Neuronal stem cell (in vitro differentiated cells): ENCODE results near the gene LCN10. TPM values are rescaled to one million over a fixed set of nuclear protein-coding genes. Genes with fewer than 3 reads are reported as not detected.

Experiments
- DNase-seq: peaks from one replicate; pipeline ENCODE4 v3.0.0-alpha.2; 2013; ENCODE audit warnings: low spot score
- H2AFZ ChIP-seq: one replicate; pipeline ENCODE4 v1.6.1; 2013; ENCODE audit warnings: mild to moderate bottlenecking, low read length, inconsistent platforms
- H2AK5ac ChIP-seq: 2 replicates; pipeline ENCODE4 v1.6.1; 2013; ENCODE audit warnings: low read depth, mild to moderate bottlenecking, inconsistent platforms, low read length, moderate library complexity, mixed read lengths
- H2BK120ac ChIP-seq: 2 replicates; pipeline ENCODE4 v1.6.1; 2013; ENCODE audit warnings: low read depth, mild to moderate bottlenecking, inconsistent platforms, low read length, moderate library complexity, mixed read lengths
- H2BK12ac ChIP-seq: one replicate; pipeline ENCODE4 v1.6.1; 2013; ENCODE audit warnings: low read length, inconsistent platforms
- H2BK15ac ChIP-seq: 2 replicates; pipeline ENCODE4 v1.6.1; 2013; ENCODE audit warnings: mild to moderate bottlenecking, low read length, inconsistent platforms, mixed read lengths
- H2BK5ac ChIP-seq: one replicate; pipeline ENCODE4 v1.6.1; 2013; ENCODE audit warnings: inconsistent platforms, mild to moderate bottlenecking, low read length, moderate library complexity
- H3K14ac ChIP-seq: one replicate; pipeline ENCODE4 v1.6.1; 2013; ENCODE audit warnings: low read length, inconsistent platforms
- H3K18ac ChIP-seq: 2 replicates; pipeline ENCODE4 v1.6.1; 2013; ENCODE audit warnings: low read length, inconsistent platforms
- H3K23ac ChIP-seq: 2 replicates; pipeline ENCODE4 v1.6.1; 2013; ENCODE audit warnings: low read depth, mild to moderate bottlenecking, mixed read lengths, low read length, inconsistent platforms; ENCODE audit not compliant: poor library complexity
- H3K27ac ChIP-seq: replicated peaks from 3 replicates; pipeline ENCODE4 v1.5.1; 2013; ENCODE audit warnings: low read length, inconsistent platforms
- H3K27me3 ChIP-seq, 3 experiments: 2 replicates each; pipeline ENCODE4 v1.6.1; 2013; ENCODE audit warnings: low read length in 3 of 3, mild to moderate bottlenecking in 2 of 3, inconsistent platforms in 1 of 3, low read depth in 1 of 3, mixed read lengths in 1 of 3, moderate library complexity in 1 of 3; ENCODE audit not compliant: control insufficient read depth in 3 of 3, insufficient read depth in 3 of 3
- H3K36me3 ChIP-seq, 2 donors: replicated peaks in 1 of 2; 2 replicates each; pipeline ENCODE4 v1.6.1; 2013; ENCODE audit warnings: low read length in 2 of 2; ENCODE audit not compliant: control insufficient read depth in 2 of 2, insufficient read depth in 2 of 2
- H3K4ac ChIP-seq: 2 replicates; pipeline ENCODE4 v1.6.1; 2013; ENCODE audit warnings: inconsistent platforms, mild to moderate bottlenecking, low read length, moderate library complexity
- H3K4me1 ChIP-seq, 2 donors: 1 replicate in 1 of 2; 2 replicates in 1 of 2; pipeline ENCODE4 v1.6.1; 2013; ENCODE audit warnings: low read length in 2 of 2, low read depth in 1 of 2; ENCODE audit not compliant: control insufficient read depth in 2 of 2, insufficient read depth in 1 of 2
- H3K4me2 ChIP-seq: one replicate; pipeline ENCODE4 v1.6.1; 2013; ENCODE audit warnings: mild to moderate bottlenecking, low read length, inconsistent platforms; ENCODE audit not compliant: insufficient read depth, poor library complexity, severe bottlenecking
- H3K4me3 ChIP-seq, 2 donors: 2 replicates each; pipeline ENCODE4 v1.5.1; 2013; ENCODE audit warnings: low read length in 2 of 2, mild to moderate bottlenecking in 2 of 2, inconsistent platforms in 1 of 2, moderate library complexity in 1 of 2
- H3K79me1 ChIP-seq: one replicate; pipeline ENCODE4 v1.6.1; 2013; ENCODE audit warnings: low read depth, mild to moderate bottlenecking, inconsistent platforms, low read length, moderate library complexity
- H3K9ac ChIP-seq: one replicate; pipeline ENCODE4 v1.6.1; 2013; ENCODE audit warnings: mild to moderate bottlenecking, low read depth, low read length, inconsistent platforms; ENCODE audit not compliant: poor library complexity
- H3K9me3 ChIP-seq, 2 donors: replicated peaks in 1 of 2; 2 replicates each; pipeline versions ENCODE3 to v1.6.1; 2013; ENCODE audit warnings: low read length in 2 of 2, mild to moderate bottlenecking in 2 of 2, inconsistent platforms in 1 of 2, low read depth in 1 of 2, mixed read lengths in 1 of 2, moderate library complexity in 1 of 2; ENCODE audit not compliant: control insufficient read depth in 2 of 2, insufficient read depth in 1 of 2
- H4K8ac ChIP-seq: one replicate; pipeline ENCODE4 v1.6.1; 2013; ENCODE audit warnings: low read depth, mild to moderate bottlenecking, inconsistent platforms, low read length, moderate library complexity
- H4K91ac ChIP-seq: one replicate; pipeline ENCODE4 v1.6.1; 2013; ENCODE audit warnings: low read length, low read depth, mild to moderate bottlenecking, inconsistent platforms; ENCODE audit not compliant: poor library complexity
- WGBS, 2 donors: extraction: QIAGEN DNeasy Blood & Tissue Kit; methylation state at CpG; one replicate each; pipeline ENCODE4 v1.1.7; 2013; ENCODE audit warnings: missing lambda C conversion rate in 2 of 2, mixed read lengths in 1 of 2; ENCODE audit not compliant: insufficient read length in 2 of 2, insufficient replicate concordance in 1 of 2; ENCODE audit errors: extremely low coverage in 2 of 2; 5-methylcytosine and 5-hydroxymethylcytosine counted together
- polyA plus RNA-seq, 2 experiments: library from polyadenylated mRNA; stranded (reverse); fragments of 200-250 nt; gene quantifications; one replicate each; pipeline ENCODE4 v1.2.3, GENCODE V29; 2013

The LCN10 gene
- 0.10 TPM for polyA plus RNA-seq (2013, experiment 1 of 2)
- 0.12 TPM for polyA plus RNA-seq (2013, experiment 2 of 2)

DNA sequence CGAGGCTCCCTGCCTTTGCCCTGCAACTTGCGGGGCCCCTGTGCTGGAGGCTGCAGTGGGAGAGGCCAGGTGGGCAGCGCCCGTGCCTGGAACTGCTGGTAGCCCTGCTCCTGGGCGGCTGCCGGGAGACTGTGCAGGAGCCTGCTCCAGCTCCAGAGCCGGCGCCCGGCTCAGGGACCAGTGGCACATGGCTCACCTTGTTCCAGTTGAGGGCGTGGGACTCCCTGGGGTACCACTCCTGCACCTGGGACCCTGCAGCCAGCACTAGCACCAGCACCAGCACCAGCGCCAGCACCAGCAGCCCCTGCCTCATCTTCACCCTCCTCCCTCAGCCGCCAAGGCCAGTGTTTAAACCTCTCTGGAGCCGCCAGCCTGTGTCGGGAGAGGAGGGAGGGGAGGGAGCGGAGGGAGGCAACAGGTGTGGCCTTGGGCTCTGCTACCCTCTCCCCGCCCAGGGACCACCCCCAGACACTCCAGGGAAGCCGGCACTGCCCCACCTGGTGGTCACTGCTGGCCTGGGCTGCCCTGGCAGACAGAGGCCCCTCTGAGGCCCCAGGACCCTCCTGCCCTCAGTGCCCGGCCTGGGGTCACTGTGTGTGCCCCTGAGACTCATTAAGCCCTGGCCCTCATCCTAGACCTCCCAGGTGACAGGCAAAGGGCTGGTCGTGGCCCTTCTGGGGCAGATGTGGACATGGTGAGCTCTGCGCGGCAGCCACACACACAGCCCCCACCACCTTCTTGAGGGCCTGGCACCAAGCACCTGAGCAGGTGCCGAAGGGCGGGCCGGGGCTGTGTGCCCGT lies at the start of gene LCN10:
LCN10 (minus strand) TSS at position 350 of the 801 bp plus-strand sequence; CDS start at position 313, 37 bp downstream.
- no peak within 1 kb of the TSS for H3K27ac ChIP-seq
- H4K8ac ChIP-seq: peak within 1 kb of the TSS; percentile 65
- H3K14ac ChIP-seq: peak within 1 kb of the TSS; percentile 95
- H3K4me3 ChIP-seq: no peak within 1 kb of the TSS
- peaks cover 2 to 58% (median 4%) of the 10 kb centered on the region in 3 experiments for H3K27me3 ChIP-seq
- H3K23ac ChIP-seq: peak within 1 kb of the TSS; percentile 89
- peak within 1 kb of the TSS; percentile 60 for H3K9ac ChIP-seq
- no peak within 1 kb of the TSS for H2AFZ ChIP-seq
- no CpG with 5 or more reads among the region's 25 CpGs for WGBS, 2 donors
- H3K36me3 ChIP-seq: no peaks in the 10 kb centered on the region
- peaks cover 7% of the 10 kb centered on the region in 2 donors for H3K4me1 ChIP-seq
- H2BK15ac ChIP-seq: peak within 1 kb of the TSS; percentile 94
- peak within 1 kb of the TSS; percentile 33 for H3K4me2 ChIP-seq
- H2BK120ac ChIP-seq: no peak within 1 kb of the TSS
- H4K91ac ChIP-seq: no peak within 1 kb of the TSS
- no peak for DNase-seq
- H2BK5ac ChIP-seq: peak within 1 kb of the TSS; percentile 66
- peak within 1 kb of the TSS; percentile 90 for H2BK12ac ChIP-seq
- peak within 1 kb of the TSS; percentile 95 for H3K4ac ChIP-seq
- H2AK5ac ChIP-seq: peak within 1 kb of the TSS; percentile 98
- H3K18ac ChIP-seq: peak within 1 kb of the TSS; percentile 90
- no peaks in the 10 kb centered on the region for H3K79me1 ChIP-seq
- no peaks in the 10 kb centered on the region for H3K9me3 ChIP-seq

DNA sequence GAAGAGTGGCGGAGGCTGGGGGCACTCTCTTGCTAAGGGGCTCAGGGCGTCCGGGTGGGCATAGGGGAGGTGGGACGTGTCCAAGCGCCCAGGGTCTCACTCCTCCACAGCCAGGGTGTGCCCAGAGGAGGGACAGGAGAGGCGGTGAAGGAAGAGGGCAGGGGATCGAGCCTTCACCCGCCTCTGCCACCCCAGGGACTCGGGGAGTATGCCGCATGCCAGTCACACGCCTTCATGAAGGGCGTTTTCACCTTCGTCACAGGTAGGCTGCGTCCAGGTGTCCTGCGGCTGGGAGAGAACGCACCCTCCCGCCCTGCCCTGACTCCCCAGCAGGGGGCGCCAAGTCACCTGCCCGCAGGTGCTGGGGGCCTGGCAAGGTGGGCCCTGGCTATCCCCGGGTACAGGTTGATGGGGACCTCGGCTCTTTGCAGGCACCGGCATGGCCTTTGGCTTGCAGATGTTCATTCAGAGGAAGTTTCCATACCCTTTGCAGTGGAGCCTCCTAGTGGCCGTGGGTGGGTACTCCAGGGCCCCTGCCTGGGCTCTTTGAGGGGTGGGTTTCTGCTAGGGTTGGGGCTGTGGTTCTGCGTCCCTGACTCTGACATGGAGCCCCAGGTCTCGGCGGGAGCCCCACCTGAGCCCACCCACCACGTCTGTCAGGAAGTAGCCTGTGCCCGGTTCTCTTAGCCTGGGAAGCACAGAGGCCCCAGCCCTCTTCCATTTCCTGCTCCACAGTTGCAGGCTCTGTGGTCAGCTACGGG lies 49.0 kb upstream of the LCN10 start:
- DNase-seq: peak; percentile 33
- H2AFZ ChIP-seq: peak overlapping the region; percentile 92
- H3K4me1 ChIP-seq: peaks cover 18 to 28% of the 10 kb centered on the region in 2 donors
- H3K9me3 ChIP-seq: no peaks in the 10 kb centered on the region
- H2BK12ac ChIP-seq: no peak overlapping the region
- H3K27ac ChIP-seq: peak overlapping the region; percentile 16
- H3K79me1 ChIP-seq: no peaks in the 10 kb centered on the region
- H3K4me2 ChIP-seq: peak overlapping the region; percentile 96
- H2AK5ac ChIP-seq: peak overlapping the region; percentile 89
- H3K4me3 ChIP-seq: peak overlapping the region; percentile 88 to 90
- H3K4ac ChIP-seq: peak overlapping the region; percentile 8
- no peak overlapping the region for H2BK120ac ChIP-seq
- H3K18ac ChIP-seq: peak overlapping the region; percentile 92
- H2BK15ac ChIP-seq: peak overlapping the region; percentile 64
- peaks cover 4 to 14% of the 10 kb centered on the region in 2 donors for H3K36me3 ChIP-seq
- no CpG with 5 or more reads among the region's 29 CpGs for WGBS, 2 donors
- no peaks in the 10 kb centered on the region for H3K27me3 ChIP-seq
- no peak overlapping the region for H4K8ac ChIP-seq
- H4K91ac ChIP-seq: no peak overlapping the region
- peak overlapping the region; percentile 12 for H3K14ac ChIP-seq
- peak overlapping the region; percentile 95 for H2BK5ac ChIP-seq
- H3K23ac ChIP-seq: peak overlapping the region; percentile 87
- H3K9ac ChIP-seq: peak overlapping the region; percentile 96

DNA sequence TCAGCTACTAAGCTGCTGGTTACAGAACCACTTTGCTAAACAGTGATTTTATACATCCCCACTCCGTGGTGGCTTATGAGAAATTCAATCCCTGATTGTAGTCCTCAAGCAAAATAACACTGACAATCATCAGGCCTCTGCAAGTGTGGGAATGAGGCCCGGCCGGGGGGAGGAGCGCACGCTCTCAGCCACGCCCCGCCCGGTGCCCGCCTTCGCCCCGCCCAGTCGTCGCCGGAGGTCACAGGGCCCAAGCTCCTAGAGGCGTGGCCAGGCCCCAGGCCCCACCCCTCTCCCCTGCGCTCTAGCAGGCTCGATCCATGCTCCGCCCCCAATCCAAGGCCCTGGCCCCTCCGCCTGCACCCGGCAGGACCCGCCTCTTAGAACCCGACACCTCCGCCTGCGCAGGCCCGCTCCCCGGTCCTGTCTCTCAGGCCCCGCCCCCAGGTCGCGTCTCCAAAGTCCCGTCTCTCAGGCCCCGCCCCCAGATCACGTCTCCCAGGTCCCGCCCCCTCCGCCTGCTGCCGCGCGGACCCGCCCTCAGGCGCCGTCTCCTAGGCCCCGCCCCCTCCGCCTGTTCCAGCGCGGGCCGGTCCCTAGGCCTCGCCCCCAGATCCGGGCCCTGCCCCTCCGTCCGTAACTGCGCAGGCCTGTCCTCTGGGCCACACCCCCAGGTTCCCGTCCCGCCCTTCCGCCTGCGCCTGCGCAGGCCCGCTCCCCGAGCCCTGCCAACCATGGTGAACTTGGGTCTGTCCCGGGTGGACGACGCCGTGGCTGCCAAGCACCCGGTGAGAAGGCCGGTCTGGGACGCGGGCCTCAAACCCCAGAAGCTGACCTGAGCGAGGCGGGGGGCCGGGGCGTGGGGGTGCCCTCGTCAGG lies 48.1 kb upstream of the LCN10 start, which contains the start of gene TMEM141:
TMEM141 (plus strand) TSS at position 705 of the 876 bp plus-strand sequence; CDS start at position 732, 27 bp downstream.
- Histone ChIP-seq H2AK5ac (peak within 1 kb of the TSS; percentile 89), H2AFZ (peak within 1 kb of the TSS; percentile 92), H3K27ac (peak within 1 kb of the TSS; percentile 50), H2BK5ac (peak within 1 kb of the TSS; percentile 95), H3K4ac (peak within 1 kb of the TSS; percentile 8), H4K91ac (no peak within 1 kb of the TSS), H3K4me1 (peaks cover 12 to 20% of the 10 kb centered on the region in 2 donors), H4K8ac (no peak within 1 kb of the TSS), H3K14ac (peak within 1 kb of the TSS; percentile 12), H3K23ac (peak within 1 kb of the TSS; percentile 87), H3K4me2 (peak within 1 kb of the TSS; percentile 96), H3K27me3 (no peaks in the 10 kb centered on the region), H3K36me3 (peaks cover 4 to 14% of the 10 kb centered on the region in 2 donors), H3K18ac (peak within 1 kb of the TSS; percentile 92), H3K9ac (peak within 1 kb of the TSS; percentile 96), H3K79me1 (no peaks in the 10 kb centered on the region), H3K4me3 (peak within 1 kb of the TSS; percentile 88 to 90), H2BK12ac (no peak within 1 kb of the TSS), H3K9me3 (no peaks in the 10 kb centered on the region), H2BK15ac (peak within 1 kb of the TSS; percentile 64), H2BK120ac (no peak within 1 kb of the TSS)
- peak; percentile 100 for DNase-seq
- WGBS, 2 donors: no CpG with 5 or more reads among the region's 70 CpGs
